HG02759 (cell line): ENCODE measurements around the gene GAS7.
"Not testable (repeated sequence)": the region's sequence is repeated elsewhere in the genome, so short reads cannot be mapped to it uniquely, and the experiment has no call there.

Experiments
- ATAC-seq: cut with Tn5 transposase; IDR thresholded peaks from one replicate; pipeline ENCODE4 v1.9.1; 2021; ENCODE audit warnings: mild to moderate bottlenecking, moderate library complexity; ENCODE audit not compliant: unreplicated experiment

GAS7 gene

DNA sequence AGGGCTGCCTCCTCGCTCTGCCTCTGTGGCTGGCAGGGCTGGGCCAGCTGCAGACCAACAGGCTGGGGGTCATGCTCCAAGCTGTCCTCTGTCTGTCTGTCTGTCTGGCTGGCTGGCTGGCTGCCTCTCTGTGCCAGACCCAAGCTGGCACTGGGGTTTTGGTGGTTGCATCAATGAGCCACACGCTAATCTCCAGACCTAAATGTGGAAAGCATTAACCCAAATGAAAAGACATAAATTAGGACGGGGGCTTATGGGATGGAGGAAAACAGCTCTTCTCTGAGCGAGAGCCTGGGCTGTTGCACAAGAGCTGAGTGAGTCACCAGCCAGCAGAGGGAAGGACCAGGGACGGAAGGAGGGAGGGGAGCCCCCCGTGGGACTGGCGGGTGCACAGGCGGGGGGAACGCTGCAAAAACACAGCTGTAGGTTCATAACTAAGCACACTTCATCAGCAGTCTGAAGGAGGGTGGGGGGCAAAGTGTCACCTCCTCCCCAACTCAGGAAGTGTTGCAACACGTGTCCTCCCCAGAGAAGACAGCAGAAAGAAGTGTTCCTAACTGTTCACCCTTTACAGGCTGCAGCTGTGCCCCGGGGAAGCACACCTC, 83.4 kb downstream of the GAS7 start:
- ATAC-seq, result peak; percentile 61

DNA sequence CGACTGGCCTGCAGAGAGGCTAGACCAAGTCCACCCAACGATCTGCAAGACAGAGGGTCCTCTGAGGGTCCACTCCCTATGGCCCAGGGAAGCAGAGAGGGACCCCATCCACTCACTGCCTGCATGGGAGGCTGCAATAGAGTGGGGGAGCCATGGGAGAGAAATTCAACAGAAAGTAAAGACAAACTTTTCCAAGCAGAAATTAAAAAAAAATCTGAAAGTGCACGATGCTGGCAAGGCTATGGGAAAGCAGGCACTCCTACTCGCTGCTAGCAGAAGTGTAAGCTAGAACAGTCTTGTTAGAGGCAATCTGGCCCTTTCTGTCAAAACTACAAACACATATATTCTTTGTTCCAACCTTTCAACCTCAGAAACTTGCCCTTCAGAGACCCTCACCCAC, 85.4 kb downstream of the GAS7 start:
- no peak for ATAC-seq

DNA sequence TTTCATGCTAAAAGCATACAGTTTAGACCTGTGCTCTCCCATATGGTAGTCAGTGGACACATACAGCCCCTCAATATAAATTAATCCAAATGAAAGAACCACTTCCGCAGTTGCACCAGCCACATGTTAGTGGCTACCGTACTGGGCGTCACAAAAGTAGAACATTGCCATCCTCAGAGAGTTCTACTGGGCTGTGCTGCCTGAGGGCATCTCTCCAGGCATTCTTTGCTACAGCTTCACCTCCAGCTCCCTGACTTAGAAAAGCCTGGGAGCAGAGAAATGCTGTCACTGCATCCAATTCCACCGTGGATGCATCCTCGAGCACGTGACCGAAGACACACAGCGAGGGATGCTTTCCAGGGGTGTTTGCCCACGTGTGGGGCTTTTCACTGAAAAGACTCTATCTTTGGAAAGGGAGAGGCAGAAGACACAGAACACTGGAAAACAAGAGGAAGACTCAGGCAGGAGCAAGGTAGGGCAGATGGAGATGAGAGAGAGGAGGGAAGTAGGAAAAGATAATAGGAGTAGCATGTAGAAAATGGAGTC, 86.4 kb downstream of the GAS7 start:
- ATAC-seq, result no peak

DNA sequence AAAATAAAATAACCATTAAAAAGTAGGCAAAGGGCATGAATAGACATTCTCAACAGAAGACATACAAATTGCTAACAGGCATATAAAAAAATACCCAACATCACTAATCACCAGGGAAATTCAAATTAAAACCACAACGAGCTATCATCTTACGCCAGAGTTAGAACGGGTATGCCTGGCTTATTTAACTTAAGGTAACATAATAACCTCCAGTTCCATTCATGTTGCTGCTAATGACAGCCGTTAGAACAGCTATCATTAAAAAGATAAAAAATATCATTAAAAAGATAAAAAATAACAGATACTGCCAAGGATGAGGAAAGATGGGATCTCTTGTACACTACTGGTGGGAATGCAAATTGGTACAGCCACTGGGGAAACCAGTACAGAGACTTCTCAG, 89.3 kb downstream of the GAS7 start:
- ATAC-seq, result no peak

DNA sequence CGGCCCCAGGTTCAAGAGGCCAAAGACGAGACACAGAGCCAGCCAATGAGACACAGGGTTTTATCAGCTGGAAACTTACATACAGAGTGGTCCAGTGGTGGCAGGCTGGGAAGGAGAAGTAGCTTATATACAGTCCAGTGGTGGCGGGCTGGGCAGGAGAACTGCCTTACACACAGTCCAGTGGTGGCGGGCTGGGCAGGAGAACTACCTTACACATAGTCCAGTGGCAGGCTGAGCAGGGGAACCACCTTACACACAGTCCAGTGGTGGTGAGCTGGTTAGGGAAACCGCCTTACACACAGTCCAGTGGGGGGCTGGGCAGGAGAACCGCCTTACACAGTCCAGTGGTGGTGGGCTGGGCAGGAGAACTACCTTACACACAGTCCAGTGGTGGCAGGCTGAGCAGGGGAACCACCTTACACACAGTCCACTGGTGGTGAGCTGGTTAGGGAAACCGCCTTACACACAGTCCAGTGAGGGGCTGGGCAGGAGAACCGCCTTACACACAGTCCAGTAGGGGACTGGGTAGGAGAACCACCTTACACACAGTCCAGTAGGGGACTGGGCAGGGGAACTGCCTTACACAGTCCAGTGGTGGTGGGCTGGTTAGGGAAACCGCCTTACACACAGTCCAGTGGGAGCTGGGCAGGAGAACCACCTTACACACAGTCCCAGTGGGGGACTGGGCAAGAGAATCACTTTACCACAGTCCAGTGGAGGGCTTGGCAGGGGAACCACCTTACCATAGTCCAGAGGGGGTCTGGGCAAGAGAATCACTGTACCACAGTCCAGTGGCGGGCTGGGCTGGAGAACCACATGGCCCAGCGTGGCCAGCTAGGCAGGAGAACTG, 90.9 kb downstream of the GAS7 start:
- ATAC-seq, result no peak

DNA sequence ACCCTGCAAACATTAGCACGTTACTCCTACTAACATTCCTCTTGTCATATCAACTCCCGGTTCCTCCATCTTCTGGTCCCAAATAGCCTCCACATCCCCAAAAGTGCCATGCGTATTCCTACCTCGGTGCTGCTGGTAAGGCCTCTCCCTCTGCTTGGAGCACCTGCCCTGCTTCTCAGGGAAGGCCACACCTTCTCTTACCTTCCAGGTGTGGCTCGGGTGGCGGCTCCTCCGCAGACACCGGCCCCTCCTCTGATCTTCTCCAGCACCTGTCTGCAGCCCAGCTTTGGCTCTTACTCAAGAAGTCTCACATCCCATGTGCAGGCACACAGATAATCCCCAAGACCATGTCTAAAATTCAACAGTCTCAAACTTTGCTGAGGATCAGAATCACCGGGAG, 92.3 kb downstream of the GAS7 start:
- ATAC-seq, result no peak

DNA sequence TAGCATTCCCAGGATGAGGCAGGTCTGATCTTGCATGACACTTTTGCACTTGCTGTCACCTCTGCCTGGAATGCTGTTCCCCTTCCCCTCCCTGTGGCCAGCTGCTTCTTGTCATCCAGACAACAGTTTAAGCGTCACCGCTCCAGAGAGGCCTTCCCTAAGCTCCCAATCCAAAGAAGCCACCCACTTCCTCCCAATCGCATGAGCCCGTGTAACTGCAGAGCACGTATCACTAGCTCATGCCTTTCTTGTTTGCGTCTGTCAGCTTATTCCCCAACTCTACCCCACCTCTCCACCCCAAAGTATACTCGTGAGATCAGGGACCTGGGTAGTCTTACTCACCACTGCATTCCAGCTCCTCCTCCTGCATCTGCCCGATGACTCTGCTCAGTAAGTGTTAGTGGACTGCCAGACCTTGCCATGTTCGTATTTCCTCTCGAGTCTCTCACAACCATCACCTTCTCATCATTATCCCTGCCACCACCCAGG, 92.8 kb downstream of the GAS7 start:
- ATAC-seq, result no peak

DNA sequence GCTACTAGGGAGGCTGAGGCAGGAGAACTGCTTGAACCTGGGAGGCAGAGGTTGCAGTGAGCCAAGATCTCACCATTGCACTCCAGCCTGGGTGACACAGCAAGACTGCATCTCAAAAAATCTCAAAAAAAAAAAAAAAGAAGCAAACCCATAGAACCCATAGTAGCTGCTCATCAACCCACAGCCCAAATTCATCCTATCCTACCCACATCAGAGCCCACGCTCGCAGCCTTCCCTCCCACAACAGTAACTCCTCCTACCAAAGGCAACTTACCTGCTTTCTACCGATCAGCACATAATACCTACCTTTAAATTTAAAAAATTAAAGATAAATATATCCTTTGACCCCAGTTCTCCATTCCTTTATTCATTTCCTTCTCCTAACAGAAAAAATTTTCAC, 94.7 kb downstream of the GAS7 start:
- ATAC-seq, result no peak

DNA sequence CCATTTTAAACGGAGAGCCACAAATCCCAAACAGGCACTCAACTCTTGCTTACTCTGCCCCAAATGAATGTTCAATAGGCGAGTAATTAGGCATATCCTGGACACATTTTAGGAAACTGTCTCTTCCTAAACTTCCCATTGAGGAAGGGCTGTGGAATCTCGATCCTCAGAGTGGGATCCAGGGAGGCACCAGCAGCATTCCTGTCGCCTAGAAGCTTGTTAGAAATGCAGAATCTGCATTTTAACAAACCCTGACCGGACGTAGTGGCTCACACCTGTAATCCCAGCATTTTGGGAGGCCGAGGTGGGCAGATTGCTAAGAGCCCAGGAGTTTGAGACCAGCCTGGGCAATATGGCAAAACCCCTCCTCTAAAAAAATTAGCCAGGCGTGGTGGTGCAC, 95.6 kb downstream of the GAS7 start:
- ATAC-seq, result no peak

DNA sequence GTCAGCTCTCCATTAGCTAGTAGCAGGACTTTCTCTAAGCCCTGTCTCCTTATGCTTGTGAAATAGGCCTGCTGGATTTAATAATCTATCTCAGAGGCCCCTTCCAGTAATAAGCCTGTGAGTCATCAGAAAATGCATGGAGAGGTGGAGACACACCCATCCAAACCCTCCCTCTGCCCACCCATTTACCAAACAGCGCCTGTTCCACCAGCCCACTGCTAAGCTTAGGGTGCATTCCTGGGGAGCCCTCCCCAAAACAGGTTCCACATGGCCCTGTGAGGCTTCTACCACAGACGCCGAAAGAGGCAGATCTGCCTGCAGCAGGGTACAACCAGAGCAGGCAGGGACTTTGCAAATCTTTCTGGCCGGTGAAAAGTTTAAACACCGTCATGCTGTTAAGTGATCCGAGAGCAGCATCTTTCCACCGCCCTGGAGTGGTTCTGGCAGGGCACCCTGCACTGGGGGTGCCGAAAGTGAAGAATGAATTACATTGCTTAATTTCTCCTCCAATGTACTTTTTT, 99.3 kb downstream of the GAS7 start:
- ATAC-seq, result no peak

DNA sequence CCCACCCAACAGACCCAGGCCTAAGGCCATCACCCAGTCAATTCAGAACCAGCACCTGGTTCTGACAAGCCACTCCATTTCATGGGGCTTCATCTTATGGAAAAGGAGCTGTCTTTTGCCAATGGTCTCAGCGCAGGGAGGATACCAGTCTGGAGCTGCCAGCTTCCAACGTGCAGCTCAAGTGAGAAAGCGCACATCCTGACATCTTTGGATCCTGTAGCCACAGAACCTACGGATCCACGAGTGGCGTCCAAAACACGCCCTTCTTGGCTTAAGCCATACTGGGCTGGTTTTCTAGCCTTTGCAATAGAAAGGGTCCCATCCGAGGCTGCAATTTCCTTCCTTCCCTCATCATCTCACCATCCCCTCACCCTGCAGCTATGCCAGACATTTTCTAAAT, 101.8 kb downstream of the GAS7 start:
- ATAC-seq, result no peak

DNA sequence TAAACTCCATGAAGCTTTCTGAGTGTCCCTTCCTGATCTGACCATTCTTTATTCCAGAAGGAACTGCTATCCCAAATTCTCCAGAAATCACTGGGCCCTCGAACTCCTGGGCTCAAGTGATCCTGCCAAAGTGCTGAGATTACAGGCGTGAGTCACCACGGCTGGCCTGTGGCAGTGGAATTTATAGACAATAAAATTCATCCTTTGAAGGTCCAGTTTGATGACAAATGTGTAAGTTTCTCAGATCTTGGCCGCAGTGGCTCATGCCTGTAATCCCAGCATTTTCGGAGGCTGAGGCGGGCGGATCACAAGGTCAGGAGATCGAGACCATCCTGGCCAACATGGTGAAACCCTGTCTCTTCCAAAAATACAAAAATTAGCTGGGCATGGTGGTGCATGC, 103.1 kb downstream of the GAS7 start:
- ATAC-seq, result not testable (repeated sequence)

DNA sequence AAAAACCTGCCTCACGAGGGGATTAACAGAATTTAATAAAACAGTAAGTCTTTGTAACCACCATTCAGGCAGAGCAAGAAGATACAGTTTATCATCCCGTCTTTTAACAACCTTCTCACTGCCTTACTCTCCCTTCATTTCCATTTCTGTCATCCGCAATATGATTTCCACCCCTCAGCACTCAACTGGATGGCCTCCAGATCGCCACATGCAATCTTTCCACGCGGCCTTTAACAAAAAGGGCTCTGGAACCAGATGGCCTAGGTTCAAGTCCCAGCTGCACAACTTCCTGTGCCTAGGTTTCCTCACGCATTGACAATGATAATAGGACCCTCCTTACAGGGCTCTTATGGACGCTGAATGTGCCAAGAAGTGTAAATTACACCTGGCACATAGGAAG, 103.6 kb downstream of the GAS7 start:
- no peak for ATAC-seq

DNA sequence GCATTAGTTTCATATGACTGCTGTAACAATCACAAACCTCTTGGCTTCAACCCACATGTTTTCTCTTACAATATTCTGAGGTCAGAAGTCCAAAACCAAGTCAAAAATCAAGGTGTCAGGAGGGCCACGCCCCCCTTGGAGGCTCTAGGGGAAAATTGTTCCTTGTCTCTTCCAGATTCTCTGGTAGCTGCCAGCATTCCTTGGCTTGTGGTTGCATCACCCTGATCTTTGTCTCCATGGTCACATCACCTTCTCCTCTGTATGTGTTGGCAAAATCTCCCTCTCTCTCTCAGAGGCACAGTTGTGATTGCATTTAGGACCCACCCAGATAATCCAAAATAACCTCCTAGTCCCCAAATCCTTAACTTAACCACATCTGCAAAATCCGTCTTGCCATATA, 105.8 kb downstream of the GAS7 start:
- no peak for ATAC-seq

DNA sequence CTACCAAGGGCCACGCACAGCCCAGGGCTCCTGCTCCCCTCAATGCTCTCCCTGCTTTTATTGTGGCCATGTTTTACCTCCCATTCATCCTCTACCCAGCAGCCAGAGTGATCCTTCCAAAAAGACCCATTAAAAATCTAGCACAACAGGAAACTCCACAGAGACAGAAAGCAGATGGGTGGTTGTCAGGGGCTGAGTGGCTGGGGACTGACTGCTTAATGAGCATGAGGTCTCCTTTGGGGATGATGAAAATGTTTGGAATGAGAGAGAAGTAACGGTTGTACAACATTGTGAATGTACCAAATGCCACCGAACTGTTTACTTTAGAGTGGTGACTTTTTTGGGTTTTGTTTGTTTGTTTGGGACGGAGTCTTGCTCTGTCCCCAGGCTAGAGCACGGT, 107.4 kb downstream of the GAS7 start:
- ATAC-seq, result no peak

DNA sequence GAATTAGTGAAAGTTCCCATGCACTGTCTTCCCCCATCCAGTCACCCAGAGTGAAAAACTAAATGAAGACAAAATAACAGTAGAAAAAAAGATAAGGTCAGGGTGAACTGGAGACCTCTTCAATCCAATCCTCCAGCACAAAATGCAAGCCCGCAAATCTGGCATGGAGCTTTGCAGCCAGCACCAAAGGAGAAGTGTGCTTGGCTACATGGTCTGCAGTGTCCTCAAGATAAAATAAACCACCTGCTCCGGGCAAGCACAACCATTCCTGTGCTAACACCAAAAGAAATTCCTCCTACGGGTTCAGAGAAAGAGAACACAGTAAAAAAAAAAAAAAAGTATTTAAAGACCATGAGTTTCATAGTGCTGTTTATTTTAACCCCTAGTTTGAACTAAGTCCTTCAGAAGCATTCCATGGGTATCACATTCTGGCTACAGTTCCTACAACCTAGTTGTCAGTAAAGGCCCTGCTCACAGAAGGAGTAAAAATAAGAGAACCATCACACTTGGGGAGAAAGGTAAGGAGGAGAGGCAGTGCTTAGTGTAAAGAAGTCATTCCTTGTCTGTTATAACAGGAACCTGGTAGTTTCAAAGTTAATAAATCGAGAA, 109.1 kb downstream of the GAS7 start:
- ATAC-seq, result no peak

DNA sequence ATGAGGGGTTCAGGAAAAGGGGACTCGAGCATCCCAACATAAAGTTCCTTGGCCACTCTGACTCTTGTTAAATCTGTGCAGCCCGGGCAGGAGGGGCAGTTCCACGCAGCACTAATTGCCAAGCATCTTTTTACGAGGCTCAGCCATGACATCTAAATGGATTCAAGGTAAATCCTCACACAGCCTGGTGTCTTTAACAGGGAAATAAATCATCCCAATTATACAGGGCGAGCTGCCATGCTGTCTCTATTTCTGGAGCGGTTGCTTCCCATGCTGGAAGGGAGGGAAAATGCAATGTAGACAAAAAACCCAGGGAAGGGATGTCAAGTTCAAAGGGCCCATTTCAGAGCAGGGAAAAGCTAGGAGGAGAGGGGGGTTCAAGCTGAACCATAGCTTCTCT, 110.0 kb downstream of the GAS7 start:
- no peak for ATAC-seq

DNA sequence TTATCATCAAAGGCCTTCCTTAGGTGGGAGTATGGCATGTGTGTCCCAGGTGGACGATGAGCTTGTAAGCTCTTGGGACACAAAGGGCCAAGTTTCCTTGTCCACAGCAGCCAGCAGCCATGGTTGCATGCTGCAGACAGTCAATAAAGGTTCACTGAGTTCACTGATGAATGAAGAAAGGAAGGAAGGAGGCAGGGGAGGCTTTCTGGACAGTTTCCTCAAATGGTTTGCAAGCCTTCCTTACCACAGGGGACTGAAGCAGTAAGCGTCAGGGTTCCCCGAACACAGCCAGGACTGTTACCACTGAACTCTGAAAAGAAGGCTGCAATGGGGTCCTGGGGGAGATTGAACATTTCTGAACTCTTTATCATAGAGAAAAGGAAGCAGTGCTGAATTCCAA, 111.1 kb downstream of the GAS7 start:
- ATAC-seq, result no peak

DNA sequence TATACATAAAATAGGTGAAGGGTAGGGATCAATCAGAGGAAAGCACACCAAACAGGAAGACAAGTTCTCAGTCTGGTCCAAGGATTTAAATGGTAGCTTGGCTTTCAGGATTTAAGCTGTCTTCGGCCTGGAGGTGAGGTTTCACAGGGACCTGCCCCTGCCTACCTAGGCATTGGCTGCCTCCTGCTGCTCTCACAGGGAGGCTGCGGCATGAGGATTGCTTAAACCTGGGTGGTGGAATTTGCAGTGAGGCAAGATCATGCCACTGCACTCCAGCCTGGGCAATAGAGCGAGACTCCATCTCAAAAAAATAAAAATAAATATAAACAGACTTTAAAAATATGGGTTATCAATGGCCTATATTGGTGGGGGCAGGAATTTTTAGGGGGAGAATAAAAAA, 114.5 kb downstream of the GAS7 start:
- no peak for ATAC-seq

DNA sequence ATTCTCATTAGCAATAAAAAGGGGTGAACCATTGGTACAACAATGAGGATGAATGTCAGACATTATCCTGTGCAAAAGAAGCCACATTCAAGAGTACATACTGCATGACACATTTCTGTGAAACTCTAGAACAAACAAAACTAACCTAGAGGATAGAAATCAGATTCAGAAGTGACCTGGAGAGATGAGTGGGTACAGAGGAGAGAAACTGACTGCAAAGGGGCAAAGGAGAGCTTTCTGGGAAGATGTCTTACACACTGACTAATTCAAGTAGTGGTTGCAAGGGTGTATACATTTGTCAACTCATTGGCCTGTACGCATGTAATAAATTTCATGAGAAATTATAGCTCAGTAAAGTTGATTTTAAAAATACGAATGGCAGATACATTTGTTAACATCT, 115.6 kb downstream of the GAS7 start:
- ATAC-seq, result no peak

DNA sequence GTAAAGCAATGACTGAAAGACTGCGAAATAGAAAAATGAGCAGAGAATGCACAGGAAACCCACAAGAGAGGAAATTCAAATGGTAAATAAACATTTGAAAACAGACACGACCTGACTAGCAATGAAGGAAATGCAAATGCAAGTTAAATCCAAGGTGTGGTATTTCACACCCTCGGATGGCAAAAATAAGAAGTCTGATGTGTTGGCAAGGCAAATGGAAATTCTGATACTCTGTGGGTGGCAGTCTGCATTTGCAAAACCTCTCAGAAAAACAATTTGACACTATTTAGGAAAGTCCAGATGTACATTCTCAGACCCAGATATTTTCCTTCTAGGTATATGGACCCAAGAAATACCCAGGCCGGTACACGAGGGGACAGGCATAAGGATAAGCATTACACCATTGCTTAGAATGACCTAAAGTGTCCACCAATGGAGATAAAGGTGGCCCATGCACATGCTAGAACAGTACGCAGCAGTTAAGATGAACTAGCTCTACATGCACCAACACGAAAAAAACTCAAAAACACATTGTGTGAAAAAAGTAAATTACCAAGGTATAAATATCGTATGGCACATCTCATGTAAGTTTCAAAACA, 116.7 kb downstream of the GAS7 start:
- no peak for ATAC-seq
